HepG2 (cell line): ENCODE results near the gene FDPS. TPM values are rescaled to one million over a fixed set of nuclear protein-coding genes. Genes with fewer than 3 reads are reported as not detected.

Experiments used
- CC2D1A ChIP-seq: sonication (generic); formaldehyde crosslinking; IDR thresholded peaks from 2 replicates; pipeline ENCODE4 v1.8.1; 2023; ENCODE audit warnings: mild to moderate bottlenecking, missing genetic modification reagents
- HOXA5 ChIP-seq: sonication (generic); formaldehyde crosslinking; IDR thresholded peaks from 2 replicates; pipeline ENCODE4 v1.4.0; 2020; ENCODE audit warnings: missing genetic modification reagents
- IKZF4 ChIP-seq: sonication (generic); formaldehyde crosslinking; IDR thresholded peaks from 2 replicates; pipeline ENCODE4 v1.5.1; 2020; ENCODE audit warnings: borderline replicate concordance, mild to moderate bottlenecking, low read depth, missing genetic modification reagents; ENCODE audit errors: not compliant biosample characterization
- MAFF ChIP-seq: IDR thresholded peaks from 2 replicates; pipeline ENCODE4 v1.6.1; 2011; ENCODE audit warnings: low read depth, low read length, improper control_type of control experiment
- MIER2 ChIP-seq: IDR thresholded peaks from 2 replicates; pipeline ENCODE4 v1.6.1; 2016; ENCODE audit warnings: missing biosample characterization, missing genetic modification reagents
- NFE2 ChIP-seq: sonication (generic); formaldehyde crosslinking; IDR thresholded peaks from 2 replicates; pipeline ENCODE4 v1.4.0; 2020; ENCODE audit warnings: missing genetic modification reagents
- NFE2L2 ChIP-seq: fragments of 150-350 bp; IDR thresholded peaks from 2 replicates; pipeline ENCODE4 v1.6.1; 2014; ENCODE audit warnings: low read length
- NR2F2 ChIP-seq: IDR thresholded peaks from 2 replicates; pipeline ENCODE4 v1.6.1; 2012; ENCODE audit warnings: low read depth, inconsistent platforms, borderline replicate concordance
- PHF5A ChIP-seq: IDR thresholded peaks from one replicate; pipeline ENCODE4 v1.6.1; 2018; ENCODE audit warnings: low read depth, missing genetic modification reagents; ENCODE audit not compliant: unreplicated experiment
- SMC3 ChIP-seq: IDR thresholded peaks from 2 replicates; pipeline ENCODE4 v1.6.1; 2011; ENCODE audit warnings: low read length, improper control_type of control experiment
- SP1 ChIP-seq, 2 experiments: fragments of 450-650 bp in 1 of 2; sonication (generic) in 1 of 2; formaldehyde crosslinking in 1 of 2; IDR thresholded peaks; 2 replicates each; pipeline versions ENCODE4 v1.4.0 to v1.6.1; 2016 to 2020; ENCODE audit warnings: missing genetic modification reagents in 1 of 2
- SP5 ChIP-seq: IDR thresholded peaks from 2 replicates; pipeline ENCODE4 v1.6.1; 2016; ENCODE audit warnings: low read depth, borderline replicate concordance
- ZMYM2 ChIP-seq: sonication (generic); formaldehyde crosslinking; IDR thresholded peaks from 2 replicates; pipeline ENCODE4 v1.8.0; 2022; ENCODE audit warnings: mild to moderate bottlenecking, missing genetic modification reagents
- ZNF136 ChIP-seq: sonication (generic); formaldehyde crosslinking; IDR thresholded peaks from 2 replicates; pipeline ENCODE4 v1.8.1; 2022; ENCODE audit warnings: low read depth, mild to moderate bottlenecking, moderate library complexity, missing genetic modification reagents
- ZNF331 ChIP-seq: sonication (generic); formaldehyde crosslinking; IDR thresholded peaks from 2 replicates; pipeline ENCODE4 v1.4.0; 2020; ENCODE audit warnings: missing genetic modification reagents
- ZNF460 ChIP-seq: sonication (generic); formaldehyde crosslinking; IDR thresholded peaks from 2 replicates; pipeline ENCODE4 v1.5.1; 2020; ENCODE audit warnings: missing genetic modification reagents, mild to moderate bottlenecking, borderline replicate concordance
- ZNF570 ChIP-seq: sonication (generic); formaldehyde crosslinking; IDR thresholded peaks from 2 replicates; pipeline ENCODE4 v1.4.0; 2020; ENCODE audit warnings: mild to moderate bottlenecking, missing genetic modification reagents, borderline replicate concordance
- ZNF616 ChIP-seq: sonication (generic); formaldehyde crosslinking; IDR thresholded peaks from 2 replicates; pipeline ENCODE4 v1.5.0; 2020; ENCODE audit warnings: low read depth, mild to moderate bottlenecking, missing genetic modification reagents
- ZNF792 ChIP-seq: IDR thresholded peaks from 2 replicates; pipeline ENCODE4 v1.6.1; 2016
- ZSCAN29 ChIP-seq: sonication (generic); formaldehyde crosslinking; conservative IDR thresholded peaks from 2 replicates; pipeline ENCODE4 v1.4.0; 2020; ENCODE audit warnings: mild to moderate bottlenecking, missing genetic modification reagents
- polyA plus RNA-seq, 8 experiments: library from polyadenylated mRNA; depleted of rRNA in 3 of 8; stranded (reverse) in 7 of 8; unstranded in 1 of 8; fragments of >200 nt; fragmentation: Illumina TruSeq in 4 of 8; extraction: Trizol in 4 of 8; gene quantifications; 2 replicates each; pipeline versions ENCODE4 v1.2.1 to v1.2.3, GENCODE V29; 2011 to 2016; ENCODE audit warnings: low read depth in 4 of 8, missing spikeins in 1 of 8, mixed read lengths in 1 of 8; ENCODE audit not compliant: insufficient read depth in 1 of 8
- total RNA-seq, 5 experiments: library from RNA; depleted of rRNA; stranded (reverse); fragments of >200 nt; fragmentation: Illumina TruSeq; extraction: Trizol; gene quantifications; 2 replicates each; pipeline ENCODE4 v1.2.3, GENCODE V29; 2016; ENCODE audit warnings: low read depth in 1 of 5
- TF ChIP-seq, protein P1 (sequence below): sonication (generic); formaldehyde crosslinking; IDR thresholded peaks from 2 replicates; pipeline ENCODE4 v1.4.0; 2020; ENCODE audit warnings: missing genetic modification reagents
- TF ChIP-seq, protein P2 (sequence below): sonication (generic); formaldehyde crosslinking; IDR thresholded peaks from 2 replicates; pipeline ENCODE4 v1.4.0; 2020; ENCODE audit warnings: missing genetic modification reagents, borderline replicate concordance
- TF ChIP-seq, protein P3 (sequence below): IDR thresholded peaks from 2 replicates; pipeline ENCODE4 v1.6.1; 2016
- TF ChIP-seq, protein P4 (sequence below): sonication (generic); formaldehyde crosslinking; IDR thresholded peaks from 2 replicates; pipeline ENCODE4 v1.5.0; 2020; ENCODE audit warnings: mild to moderate bottlenecking, missing genetic modification reagents

The FDPS gene
- total and polyA plus RNA-seq, 2 of the 13 experiments (the other 11 are each of a cell fraction or from before 2014, with no cell fraction given) = 264 to 519 TPM

DNA sequence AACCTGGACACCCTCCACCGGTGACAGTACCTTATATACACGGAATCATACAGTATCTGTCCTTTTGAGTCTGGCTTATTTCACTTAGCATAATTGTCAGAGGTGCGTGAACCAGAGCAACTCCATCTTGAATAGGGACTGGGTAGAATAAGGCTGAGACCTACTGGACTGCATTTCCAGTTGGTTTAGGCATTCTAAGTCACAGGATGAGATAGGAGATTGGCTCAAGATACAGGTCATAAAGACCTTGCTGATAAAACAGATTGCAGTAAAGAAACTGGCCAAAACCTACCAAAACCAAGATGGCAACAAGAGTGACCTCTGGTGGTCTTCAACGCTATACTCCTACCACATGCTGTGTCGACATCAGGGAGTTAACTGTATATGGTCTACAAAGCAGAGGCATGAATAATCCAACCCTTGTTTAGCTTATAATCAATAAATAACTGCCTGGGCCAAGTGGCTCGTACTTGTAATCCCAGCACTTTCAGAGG is 1.4 kb upstream of the FDPS start (continued):
- TF ChIP-seq, protein P1, sequence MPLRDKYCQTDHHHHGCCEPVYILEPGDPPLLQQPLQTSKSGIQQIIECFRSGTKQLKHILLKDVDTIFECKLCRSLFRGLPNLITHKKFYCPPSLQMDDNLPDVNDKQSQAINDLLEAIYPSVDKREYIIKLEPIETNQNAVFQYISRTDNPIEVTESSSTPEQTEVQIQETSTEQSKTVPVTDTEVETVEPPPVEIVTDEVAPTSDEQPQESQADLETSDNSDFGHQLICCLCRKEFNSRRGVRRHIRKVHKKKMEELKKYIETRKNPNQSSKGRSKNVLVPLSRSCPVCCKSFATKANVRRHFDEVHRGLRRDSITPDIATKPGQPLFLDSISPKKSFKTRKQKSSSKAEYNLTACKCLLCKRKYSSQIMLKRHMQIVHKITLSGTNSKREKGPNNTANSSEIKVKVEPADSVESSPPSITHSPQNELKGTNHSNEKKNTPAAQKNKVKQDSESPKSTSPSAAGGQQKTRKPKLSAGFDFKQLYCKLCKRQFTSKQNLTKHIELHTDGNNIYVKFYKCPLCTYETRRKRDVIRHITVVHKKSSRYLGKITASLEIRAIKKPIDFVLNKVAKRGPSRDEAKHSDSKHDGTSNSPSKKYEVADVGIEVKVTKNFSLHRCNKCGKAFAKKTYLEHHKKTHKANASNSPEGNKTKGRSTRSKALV (CRISPR knock-in tag) = no peak
- TF ChIP-seq ZNF136 (CRISPR knock-in tag) = 0 out of 2 replicates have a peak, but pooled peaks have one; percentile 58
- TF ChIP-seq, protein P2, sequence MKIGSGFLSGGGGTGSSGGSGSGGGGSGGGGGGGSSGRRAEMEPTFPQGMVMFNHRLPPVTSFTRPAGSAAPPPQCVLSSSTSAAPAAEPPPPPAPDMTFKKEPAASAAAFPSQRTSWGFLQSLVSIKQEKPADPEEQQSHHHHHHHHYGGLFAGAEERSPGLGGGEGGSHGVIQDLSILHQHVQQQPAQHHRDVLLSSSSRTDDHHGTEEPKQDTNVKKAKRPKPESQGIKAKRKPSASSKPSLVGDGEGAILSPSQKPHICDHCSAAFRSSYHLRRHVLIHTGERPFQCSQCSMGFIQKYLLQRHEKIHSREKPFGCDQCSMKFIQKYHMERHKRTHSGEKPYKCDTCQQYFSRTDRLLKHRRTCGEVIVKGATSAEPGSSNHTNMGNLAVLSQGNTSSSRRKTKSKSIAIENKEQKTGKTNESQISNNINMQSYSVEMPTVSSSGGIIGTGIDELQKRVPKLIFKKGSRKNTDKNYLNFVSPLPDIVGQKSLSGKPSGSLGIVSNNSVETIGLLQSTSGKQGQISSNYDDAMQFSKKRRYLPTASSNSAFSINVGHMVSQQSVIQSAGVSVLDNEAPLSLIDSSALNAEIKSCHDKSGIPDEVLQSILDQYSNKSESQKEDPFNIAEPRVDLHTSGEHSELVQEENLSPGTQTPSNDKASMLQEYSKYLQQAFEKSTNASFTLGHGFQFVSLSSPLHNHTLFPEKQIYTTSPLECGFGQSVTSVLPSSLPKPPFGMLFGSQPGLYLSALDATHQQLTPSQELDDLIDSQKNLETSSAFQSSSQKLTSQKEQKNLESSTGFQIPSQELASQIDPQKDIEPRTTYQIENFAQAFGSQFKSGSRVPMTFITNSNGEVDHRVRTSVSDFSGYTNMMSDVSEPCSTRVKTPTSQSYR (CRISPR knock-in tag) = no peak
- 0 out of 2 replicates have a peak, but pooled peaks have one; percentile 9 for TF ChIP-seq SP5
- TF ChIP-seq PHF5A (CRISPR knock-in tag) = peak; percentile 66
- TF ChIP-seq NFE2 (CRISPR knock-in tag) = no peak
- 0 out of 2 replicates have a peak, but pooled peaks have one; percentile 20 for TF ChIP-seq NR2F2
- TF ChIP-seq CC2D1A (CRISPR knock-in tag) = no peak
- no peak for TF ChIP-seq SP1 (IDR thresholded peaks at IDR 0.05)
- no peak for TF ChIP-seq SP1 (CRISPR knock-in tag; IDR thresholded peaks at IDR 0.05)
- no peak for TF ChIP-seq ZNF792 (CRISPR knock-in tag)
- 0 out of 2 replicates have a peak, but pooled peaks have one; percentile 48 for TF ChIP-seq ZMYM2 (CRISPR knock-in tag)
- peak; percentile 79 for TF ChIP-seq SMC3
- no peak for TF ChIP-seq NFE2L2
- 0 out of 2 replicates have a peak, but pooled peaks have one; percentile 58 for TF ChIP-seq ZSCAN29
- TF ChIP-seq ZNF331 = peak; percentile 23; the same call in 1 of the 2 replicates
- TF ChIP-seq, protein P3, sequence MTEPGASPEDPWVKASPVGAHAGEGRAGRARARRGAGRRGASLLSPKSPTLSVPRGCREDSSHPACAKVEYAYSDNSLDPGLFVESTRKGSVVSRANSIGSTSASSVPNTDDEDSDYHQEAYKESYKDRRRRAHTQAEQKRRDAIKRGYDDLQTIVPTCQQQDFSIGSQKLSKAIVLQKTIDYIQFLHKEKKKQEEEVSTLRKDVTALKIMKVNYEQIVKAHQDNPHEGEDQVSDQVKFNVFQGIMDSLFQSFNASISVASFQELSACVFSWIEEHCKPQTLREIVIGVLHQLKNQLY (CRISPR knock-in tag) = 0 out of 2 replicates have a peak, but pooled peaks have one; percentile 29
- TF ChIP-seq, protein P4, sequence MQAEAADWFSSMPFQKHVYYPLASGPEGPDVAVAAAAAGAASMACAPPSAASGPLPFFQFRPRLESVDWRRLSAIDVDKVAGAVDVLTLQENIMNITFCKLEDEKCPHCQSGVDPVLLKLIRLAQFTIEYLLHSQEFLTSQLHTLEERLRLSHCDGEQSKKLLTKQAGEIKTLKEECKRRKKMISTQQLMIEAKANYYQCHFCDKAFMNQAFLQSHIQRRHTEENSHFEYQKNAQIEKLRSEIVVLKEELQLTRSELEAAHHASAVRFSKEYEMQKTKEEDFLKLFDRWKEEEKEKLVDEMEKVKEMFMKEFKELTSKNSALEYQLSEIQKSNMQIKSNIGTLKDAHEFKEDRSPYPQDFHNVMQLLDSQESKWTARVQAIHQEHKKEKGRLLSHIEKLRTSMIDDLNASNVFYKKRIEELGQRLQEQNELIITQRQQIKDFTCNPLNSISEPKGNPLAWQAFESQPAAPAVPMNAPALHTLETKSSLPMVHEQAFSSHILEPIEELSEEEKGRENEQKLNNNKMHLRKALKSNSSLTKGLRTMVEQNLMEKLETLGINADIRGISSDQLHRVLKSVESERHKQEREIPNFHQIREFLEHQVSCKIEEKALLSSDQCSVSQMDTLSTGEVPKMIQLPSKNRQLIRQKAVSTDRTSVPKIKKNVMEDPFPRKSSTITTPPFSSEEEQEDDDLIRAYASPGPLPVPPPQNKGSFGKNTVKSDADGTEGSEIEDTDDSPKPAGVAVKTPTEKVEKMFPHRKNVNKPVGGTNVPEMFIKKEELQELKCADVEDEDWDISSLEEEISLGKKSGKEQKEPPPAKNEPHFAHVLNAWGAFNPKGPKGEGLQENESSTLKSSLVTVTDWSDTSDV (CRISPR knock-in tag) = no peak
- peak; percentile 63; the same call in 1 of the 2 replicates for TF ChIP-seq MIER2
- no peak for TF ChIP-seq IKZF4 (CRISPR knock-in tag)
- no peak for TF ChIP-seq ZNF616 (CRISPR knock-in tag)
- no peak for TF ChIP-seq MAFF
- TF ChIP-seq ZNF570 = no peak
- TF ChIP-seq ZNF460 = no peak
- no peak for TF ChIP-seq HOXA5
